ENCODE measurements around the gene ZDHHC14.

GRCh38 chr6:157466342-157466648 is 85.3 kb downstream of the ZDHHC14 start:
- TF ChIP-seq CTCF (conservative IDR thresholded peaks at IDR 0.05; ENCODE audit: low read depth, low read length) (no peak), EZH2 (IDR thresholded peaks at IDR 0.05; ENCODE audit: borderline replicate concordance, low read depth, low read length, poor library complexity, severe bottlenecking) (no peak)

All from A673 (cell line).